NCI-H774 (cell line): Measurements from ENCODE around the gene TCF20.

Experiments
- DNase-seq: peaks from one replicate; lab custom pipeline; 2025; lab: John Stamatoyannopoulos, UW

The TCF20 gene

GRCh38 chr22:42282252-42282942 lies 11.9 kb upstream of the TCF20 start:
- no peak for DNase-seq

- no peak for DNase-seq
Observed at GRCh38 chr22:42281706-42282251, 11.3 kb upstream of the TCF20 start.

GRCh38 chr22:42281284-42281683 lies 10.8 kb upstream of the TCF20 start:
- DNase-seq, result no peak

GRCh38 chr22:42280836-42281235 lies 10.4 kb upstream of the TCF20 start:
- no peak for DNase-seq

- no peak for DNase-seq
Observed at GRCh38 chr22:42280140-42280539, 9.7 kb upstream of the TCF20 start.

- DNase-seq, result no peak
Observed at GRCh38 chr22:42279425-42280020, 9.1 kb upstream of the TCF20 start.

- DNase-seq, result no peak
Observed at GRCh38 chr22:42277988-42278776, 7.7 kb upstream of the TCF20 start.

GRCh38 chr22:42277232-42277753 lies 6.8 kb upstream of the TCF20 start:
- no peak for DNase-seq

GRCh38 chr22:42275970-42276369 lies 5.5 kb upstream of the TCF20 start:
- no peak for DNase-seq

GRCh38 chr22:42275176-42275575 lies 4.7 kb upstream of the TCF20 start:
- no peak for DNase-seq

GRCh38 chr22:42273855-42274451 lies 3.5 kb upstream of the TCF20 start:
- no peak for DNase-seq

GRCh38 chr22:42272431-42272999 lies 2.1 kb upstream of the TCF20 start:
- no peak for DNase-seq

GRCh38 chr22:42271906-42272305 lies 1.5 kb upstream of the TCF20 start:
- no peak for DNase-seq

GRCh38 chr22:42271191-42271813 lies 849 bp upstream of the TCF20 start:
- DNase-seq, result no peak

- no peak for DNase-seq
Observed at GRCh38 chr22:42270176-42270509, 310 bp downstream of the TCF20 start.

GRCh38 chr22:42269432-42270175 lies 849 bp downstream of the TCF20 start:
- DNase-seq, result peak; percentile 12

- no peak for DNase-seq
Observed at GRCh38 chr22:42268852-42269410, 1.5 kb downstream of the TCF20 start.

GRCh38 chr22:42265321-42265720 lies 5.1 kb downstream of the TCF20 start:
- DNase-seq, result no peak

GRCh38 chr22:42263944-42264343 lies 6.5 kb downstream of the TCF20 start:
- DNase-seq, result no peak

GRCh38 chr22:42262964-42263363 lies 7.5 kb downstream of the TCF20 start:
- DNase-seq, result no peak
